Vagina (tissue), 2 donors: ENCODE data around the gene FABP1. TPM values are rescaled to one million over a fixed set of nuclear protein-coding genes. Genes with fewer than 3 reads are reported as not detected.

Source experiments
- DNase-seq, 2 donors: peaks; one replicate each; pipeline ENCODE4 v3.0.0-alpha.2; 2017; ENCODE audit errors: extremely low spot score in 2 of 2
- H3K27ac ChIP-seq: fragments of 200-600 bp; sonication (generic); one replicate; pipeline ENCODE4 v1.5.1; 2019
- H3K27me3 ChIP-seq: fragments of 200-600 bp; sonication (generic); one replicate; pipeline ENCODE4 v1.5.1; 2019
- H3K36me3 ChIP-seq, 2 donors: fragments of 200-600 bp; sonication (generic); one replicate each; pipeline ENCODE4 v1.5.1; 2017 to 2019
- H3K4me1 ChIP-seq: fragments of 200-600 bp; sonication (generic); one replicate; pipeline ENCODE4 v1.5.1; 2019
- H3K4me3 ChIP-seq, 2 donors: fragments of 200-600 bp; sonication (generic); 1 replicate in 1 of 2; 2 replicates in 1 of 2; pipeline ENCODE4 v1.5.1; 2016 to 2019
- H3K9me3 ChIP-seq: fragments of 200-600 bp; sonication (generic); one replicate; pipeline ENCODE4 v1.5.1; 2019
- CTCF ChIP-seq, 3 experiments: fragments of 450-650 bp in 2 of 3; fragments of 200-600 bp in 1 of 3; sonication (generic) in 1 of 3; IDR thresholded peaks; one replicate each; pipeline ENCODE4 v1.5.1; 2017 to 2019; ENCODE audit warnings: antibody characterized with exemption in 3 of 3, mild to moderate bottlenecking in 2 of 3, moderate library complexity in 2 of 3
- POLR2A ChIP-seq, 2 donors: fragments of 450-650 bp; IDR thresholded peaks; one replicate each; pipeline ENCODE4 v1.6.1; 2017; ENCODE audit warnings: antibody characterized with exemption in 2 of 2, mild to moderate bottlenecking in 2 of 2, moderate library complexity in 2 of 2
- POLR2AphosphoS5 ChIP-seq, 2 donors: sonication (generic); formaldehyde crosslinking; IDR thresholded peaks; one replicate each; pipeline ENCODE4 v1.9.0; 2017; ENCODE audit warnings: antibody characterized with exemption in 2 of 2, mild to moderate bottlenecking in 2 of 2, low read depth in 1 of 2; ENCODE audit not compliant: insufficient read depth in 1 of 2
- intact Hi-C: fragments of 100-400 bp; cut with DNase I; formaldehyde crosslinking; loops from one replicate; pipeline ENCODE4 v1.15.1; 2023
- total RNA-seq: library from RNA; depleted of rRNA; stranded (reverse); fragments of >200 nt; gene quantifications from one replicate; pipeline ENCODE4 v1.2.3, GENCODE V29; 2016

Gene FABP1
- total RNA-seq, 1 donor from 2014 or later = not detected

- DNase-seq = no peak
- intact Hi-C loops = no loop called here
- H3K4me1 ChIP-seq = no peaks in the 10 kb centered on the region
- no peak overlapping the region for H3K4me3 ChIP-seq
- no peaks in the 10 kb centered on the region for H3K27me3 ChIP-seq
- no peak overlapping the region for H3K27ac ChIP-seq
- no peak for TF ChIP-seq POLR2A (IDR thresholded peaks at IDR 0.05)
- TF ChIP-seq CTCF (IDR thresholded peaks at IDR 0.05) = no peak
- no peak for TF ChIP-seq POLR2AphosphoS5 (IDR thresholded peaks at IDR 0.05; ENCODE audit: insufficient read depth in 1 of 2, low read depth in 1 of 2)
- H3K36me3 ChIP-seq = no peaks in the 10 kb centered on the region
- no peaks in the 10 kb centered on the region for H3K9me3 ChIP-seq
These were observed 31.2 kb downstream of the FABP1 start for GRCh38 chr2:88096708-88097107.

GRCh38 chr2:88095022-88095421 lies 32.8 kb downstream of the FABP1 start:
- intact Hi-C loops = no loop called here
- TF ChIP-seq POLR2AphosphoS5 (IDR thresholded peaks at IDR 0.05; ENCODE audit: insufficient read depth in 1 of 2, low read depth in 1 of 2) (no peak), CTCF (IDR thresholded peaks at IDR 0.05) (no peak), POLR2A (IDR thresholded peaks at IDR 0.05) (no peak)
- Histone ChIP-seq H3K4me3 (no peak overlapping the region), H3K9me3 (no peaks in the 10 kb centered on the region), H3K27me3 (no peaks in the 10 kb centered on the region), H3K27ac (no peak overlapping the region), H3K4me1 (no peaks in the 10 kb centered on the region), H3K36me3 (no peaks in the 10 kb centered on the region)
- no peak for DNase-seq

- no peak for DNase-seq
- Histone ChIP-seq H3K4me3 (no peak overlapping the region), H3K36me3 (no peaks in the 10 kb centered on the region), H3K27ac (no peak overlapping the region), H3K4me1 (no peaks in the 10 kb centered on the region), H3K27me3 (no peaks in the 10 kb centered on the region), H3K9me3 (no peaks in the 10 kb centered on the region)
- intact Hi-C loops = no loop called here
- TF ChIP-seq CTCF (IDR thresholded peaks at IDR 0.05) (no peak), POLR2AphosphoS5 (IDR thresholded peaks at IDR 0.05; ENCODE audit: insufficient read depth in 1 of 2, low read depth in 1 of 2) (no peak), POLR2A (IDR thresholded peaks at IDR 0.05) (no peak)
These were observed 35.1 kb downstream of the FABP1 start for GRCh38 chr2:88092773-88093172.

GRCh38 chr2:88091943-88092342 lies 35.9 kb downstream of the FABP1 start:
- no peak for TF ChIP-seq POLR2AphosphoS5 (IDR thresholded peaks at IDR 0.05; ENCODE audit: insufficient read depth in 1 of 2, low read depth in 1 of 2)
- TF ChIP-seq CTCF (IDR thresholded peaks at IDR 0.05) = no peak
- TF ChIP-seq POLR2A (IDR thresholded peaks at IDR 0.05) = no peak
- Histone ChIP-seq H3K4me1 (no peaks in the 10 kb centered on the region), H3K27ac (no peak overlapping the region), H3K36me3 (no peaks in the 10 kb centered on the region), H3K27me3 (no peaks in the 10 kb centered on the region), H3K9me3 (no peaks in the 10 kb centered on the region), H3K4me3 (no peak overlapping the region)
- no peak for DNase-seq
- intact Hi-C loops = no loop called here

- H3K27me3 ChIP-seq = no peaks in the 10 kb centered on the region
- no peak overlapping the region for H3K27ac ChIP-seq
- H3K36me3 ChIP-seq = no peaks in the 10 kb centered on the region
- TF ChIP-seq POLR2A (IDR thresholded peaks at IDR 0.05) = no peak
- DNase-seq = no peak
- intact Hi-C loops = no loop called here
- no peaks in the 10 kb centered on the region for H3K9me3 ChIP-seq
- no peaks in the 10 kb centered on the region for H3K4me1 ChIP-seq
- H3K4me3 ChIP-seq = no peak overlapping the region
These were observed 37.2 kb downstream of the FABP1 start for GRCh38 chr2:88090446-88091283.
